HG03558 (cell line): Measurements from ENCODE around the gene MPRIP.
"Not testable (repeated sequence)": the region's sequence is repeated elsewhere in the genome, so short reads cannot be mapped to it uniquely, and the experiment has no call there.

Experiments
- ATAC-seq: cut with Tn5 transposase; IDR thresholded peaks from one replicate; pipeline ENCODE4 v1.9.1; 2021; ENCODE audit warnings: moderate number of reproducible peaks; ENCODE audit not compliant: unreplicated experiment; ENCODE audit errors: extremely low read depth

MPRIP gene

GRCh38 chr17:17190188-17190587, 147.9 kb downstream of the MPRIP start:
- ATAC-seq = no peak

GRCh38 chr17:17191346-17191792, 149.1 kb downstream of the MPRIP start:
- no peak for ATAC-seq

- no peak for ATAC-seq
Measured at GRCh38 chr17:17191961-17192381, 149.7 kb downstream of the MPRIP start.

GRCh38 chr17:17195466-17195865, 153.2 kb downstream of the MPRIP start:
- ATAC-seq = not testable (repeated sequence)

- no peak for ATAC-seq
Measured at GRCh38 chr17:17196776-17197175, 154.5 kb downstream of the MPRIP start.

- ATAC-seq = no peak
Measured at GRCh38 chr17:17198281-17198680, 156.0 kb downstream of the MPRIP start.

GRCh38 chr17:17200311-17200710, 158.1 kb downstream of the MPRIP start:
- no peak for ATAC-seq

- no peak for ATAC-seq
Measured at GRCh38 chr17:17200831-17201230, 158.6 kb downstream of the MPRIP start.

- no peak for ATAC-seq
Measured at GRCh38 chr17:17201271-17201670, 159.0 kb downstream of the MPRIP start.

- ATAC-seq = no peak
Measured at GRCh38 chr17:17201907-17202306, 159.7 kb downstream of the MPRIP start.

- no peak for ATAC-seq
Measured at GRCh38 chr17:17203173-17203730, 161.0 kb downstream of the MPRIP start.

GRCh38 chr17:17204041-17204591, 161.9 kb downstream of the MPRIP start:
- no peak for ATAC-seq

- ATAC-seq = no peak
Measured at GRCh38 chr17:17204635-17205231, 162.5 kb downstream of the MPRIP start.

- no peak for ATAC-seq
Measured at GRCh38 chr17:17205368-17206123, 163.3 kb downstream of the MPRIP start.

- no peak for ATAC-seq
Measured at GRCh38 chr17:17206124-17206912, 164.1 kb downstream of the MPRIP start, which contains the start of gene PLD6. TSS of gene PLD6 (minus strand) at chr17:17206333. CDS start at chr17:17206286, 47 bp downstream.

- no peak for ATAC-seq
Measured at GRCh38 chr17:17206913-17207335, 164.7 kb downstream of the MPRIP start.

GRCh38 chr17:17207998-17208397, 165.7 kb downstream of the MPRIP start:
- no peak for ATAC-seq

GRCh38 chr17:17213775-17214174, 171.5 kb downstream of the MPRIP start:
- no peak for ATAC-seq

- ATAC-seq = no peak
Measured at GRCh38 chr17:17214646-17215436, 172.6 kb downstream of the MPRIP start.
